Esophagus squamous epithelium (tissue), 4 donors: ENCODE measurements around the gene MEIOSIN.

ENCODE experiments used
- POLR2A ChIP-seq, 4 donors: fragments of 450-650 bp; IDR thresholded peaks; one replicate each; pipeline ENCODE4 v1.6.1; 2017; ENCODE audit warnings: antibody characterized with exemption in 4 of 4, mild to moderate bottlenecking in 4 of 4, moderate library complexity in 3 of 4
- TF ChIP-seq, protein P1 (sequence below), 6 experiments: fragments of 450-650 bp in 4 of 6; fragments of 200-600 bp in 2 of 6; sonication (generic) in 2 of 6; IDR thresholded peaks; one replicate each; pipeline ENCODE4 v1.5.1; 2016 to 2019; ENCODE audit warnings: antibody characterized with exemption in 6 of 6, mild to moderate bottlenecking in 4 of 6, moderate library complexity in 4 of 6

DNA sequence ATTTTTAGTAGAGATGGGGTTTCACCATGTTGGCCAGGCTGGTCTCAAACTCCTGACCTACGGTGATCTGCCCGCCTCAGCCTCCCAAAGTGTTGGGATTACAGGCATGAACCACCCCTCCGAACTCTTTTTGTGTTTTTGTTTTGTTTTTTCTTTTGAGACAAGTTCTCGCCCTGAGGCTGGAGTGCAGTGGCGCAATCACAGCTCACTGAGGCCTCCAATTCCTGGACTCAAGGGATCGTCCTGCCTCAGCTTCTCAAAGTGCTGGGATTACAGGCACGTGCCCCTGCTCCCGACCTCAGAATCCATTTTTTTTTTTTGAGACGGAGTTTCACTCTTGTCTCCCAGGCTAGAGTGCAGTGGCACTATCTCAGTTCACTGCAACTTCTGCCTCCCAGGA lies 24.5 kb downstream of the MEIOSIN start:
- TF ChIP-seq, protein P1, sequence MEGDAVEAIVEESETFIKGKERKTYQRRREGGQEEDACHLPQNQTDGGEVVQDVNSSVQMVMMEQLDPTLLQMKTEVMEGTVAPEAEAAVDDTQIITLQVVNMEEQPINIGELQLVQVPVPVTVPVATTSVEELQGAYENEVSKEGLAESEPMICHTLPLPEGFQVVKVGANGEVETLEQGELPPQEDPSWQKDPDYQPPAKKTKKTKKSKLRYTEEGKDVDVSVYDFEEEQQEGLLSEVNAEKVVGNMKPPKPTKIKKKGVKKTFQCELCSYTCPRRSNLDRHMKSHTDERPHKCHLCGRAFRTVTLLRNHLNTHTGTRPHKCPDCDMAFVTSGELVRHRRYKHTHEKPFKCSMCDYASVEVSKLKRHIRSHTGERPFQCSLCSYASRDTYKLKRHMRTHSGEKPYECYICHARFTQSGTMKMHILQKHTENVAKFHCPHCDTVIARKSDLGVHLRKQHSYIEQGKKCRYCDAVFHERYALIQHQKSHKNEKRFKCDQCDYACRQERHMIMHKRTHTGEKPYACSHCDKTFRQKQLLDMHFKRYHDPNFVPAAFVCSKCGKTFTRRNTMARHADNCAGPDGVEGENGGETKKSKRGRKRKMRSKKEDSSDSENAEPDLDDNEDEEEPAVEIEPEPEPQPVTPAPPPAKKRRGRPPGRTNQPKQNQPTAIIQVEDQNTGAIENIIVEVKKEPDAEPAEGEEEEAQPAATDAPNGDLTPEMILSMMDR (IDR thresholded peaks at IDR 0.05), result no peak
- TF ChIP-seq POLR2A (IDR thresholded peaks at IDR 0.05), result no peak
